ENCODE results near the gene CAMKMT. TPM values are rescaled to one million over a fixed set of nuclear protein-coding genes. Genes with fewer than 3 reads are reported as not detected.
A peak's percentile ranks its signal among the peaks of the same experiment; 100 is the strongest.

The CAMKMT gene
- total RNA-seq, 1 experiment from 2014 or later, result 2.7 TPM

DNA sequence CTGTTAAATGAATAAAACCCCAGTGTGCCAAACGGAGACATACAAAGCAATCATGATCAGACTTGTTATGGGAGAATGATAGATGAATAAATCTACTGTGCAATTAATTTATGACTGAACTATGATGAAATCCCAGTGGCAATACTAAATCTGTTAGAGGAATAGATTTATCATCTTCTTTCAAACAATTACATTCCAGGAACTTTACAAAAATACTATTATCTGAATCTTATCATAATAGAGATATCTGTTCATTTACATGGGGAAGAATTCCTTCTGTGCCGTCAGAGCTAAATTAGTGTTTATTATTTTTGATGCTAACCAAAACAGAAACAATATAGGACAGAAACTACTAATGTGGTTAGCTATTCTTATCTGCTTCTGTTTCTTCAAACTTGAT, 208.5 kb downstream of the CAMKMT start:
- Histone ChIP-seq H4K20me1 (ENCODE audit: low read length) (no peaks in the 10 kb centered on the region), H3K9me2 (replicated peaks; ENCODE audit: low read length) (no peaks in the 10 kb centered on the region), H3K79me2 (ENCODE audit: low read length) (no peaks in the 10 kb centered on the region), H3K9me3 (ENCODE audit: low read length) (no peaks in the 10 kb centered on the region), H3F3A (ENCODE audit: low read length, unreplicated experiment) (no peaks in the 10 kb centered on the region), H3K36me3 (ENCODE audit: low read depth, low read length) (no peaks in the 10 kb centered on the region), H3K27ac (ENCODE audit: low read length) (no peak overlapping the region), H2AFZ (ENCODE audit: low read length) (no peak overlapping the region), H3K4me2 (ENCODE audit: low read length) (0 out of 2 replicates have a peak overlapping the region, but pooled peaks have one; percentile 10), H3K4me3 (ENCODE audit: low read length) (no peak overlapping the region), H3K9ac (ENCODE audit: low read length) (no peak overlapping the region), H3K4me1 (ENCODE audit: insufficient read depth, low read length) (peaks cover 31% of the 10 kb centered on the region), H3K27me3 (ENCODE audit: low read length) (no peaks in the 10 kb centered on the region)
- no peak for TF ChIP-seq EZH2phosphoT487 (IDR thresholded peaks at IDR 0.05; ENCODE audit: borderline replicate concordance, low read length)
- no peak for TF ChIP-seq EZH2 (IDR thresholded peaks at IDR 0.05; ENCODE audit: low read length, unreplicated experiment)
- TF ChIP-seq, protein P1, sequence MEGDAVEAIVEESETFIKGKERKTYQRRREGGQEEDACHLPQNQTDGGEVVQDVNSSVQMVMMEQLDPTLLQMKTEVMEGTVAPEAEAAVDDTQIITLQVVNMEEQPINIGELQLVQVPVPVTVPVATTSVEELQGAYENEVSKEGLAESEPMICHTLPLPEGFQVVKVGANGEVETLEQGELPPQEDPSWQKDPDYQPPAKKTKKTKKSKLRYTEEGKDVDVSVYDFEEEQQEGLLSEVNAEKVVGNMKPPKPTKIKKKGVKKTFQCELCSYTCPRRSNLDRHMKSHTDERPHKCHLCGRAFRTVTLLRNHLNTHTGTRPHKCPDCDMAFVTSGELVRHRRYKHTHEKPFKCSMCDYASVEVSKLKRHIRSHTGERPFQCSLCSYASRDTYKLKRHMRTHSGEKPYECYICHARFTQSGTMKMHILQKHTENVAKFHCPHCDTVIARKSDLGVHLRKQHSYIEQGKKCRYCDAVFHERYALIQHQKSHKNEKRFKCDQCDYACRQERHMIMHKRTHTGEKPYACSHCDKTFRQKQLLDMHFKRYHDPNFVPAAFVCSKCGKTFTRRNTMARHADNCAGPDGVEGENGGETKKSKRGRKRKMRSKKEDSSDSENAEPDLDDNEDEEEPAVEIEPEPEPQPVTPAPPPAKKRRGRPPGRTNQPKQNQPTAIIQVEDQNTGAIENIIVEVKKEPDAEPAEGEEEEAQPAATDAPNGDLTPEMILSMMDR (conservative IDR thresholded peaks at IDR 0.05; ENCODE audit: low read depth, low read length), result no peak
- DNase-seq (no peak), ATAC-seq (no peak)
- intact Hi-C loops (cut with micrococcal nuclease), result no loop called here
- POLR2A ChIA-PET (ENCODE audit: unreplicated experiment), result no interaction called here
- BruUV-seq (replicated peaks), result no TSS peak
- CTCF ChIA-PET, result no interaction called here

DNA sequence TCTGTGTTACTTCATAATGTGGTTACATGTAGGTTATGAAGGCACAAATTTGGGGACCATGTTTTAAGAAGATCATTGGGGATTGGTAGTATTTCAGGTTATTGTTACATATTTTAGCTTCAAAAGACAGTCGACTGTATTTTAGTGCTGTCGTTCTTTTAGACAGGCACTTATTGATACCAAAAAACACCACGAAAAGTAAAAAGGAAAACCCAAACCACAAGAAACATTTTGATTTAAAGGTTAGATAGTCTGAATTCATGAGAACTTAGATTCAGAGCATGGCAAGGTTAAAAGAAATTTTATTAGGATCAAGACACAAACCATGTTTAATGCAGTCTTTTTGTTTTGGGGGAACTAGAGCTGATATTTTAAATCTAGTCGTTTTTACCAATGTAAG, 209.0 kb downstream of the CAMKMT start:
- Histone ChIP-seq H3F3A (ENCODE audit: low read length, unreplicated experiment) (no peaks in the 10 kb centered on the region), H3K27ac (ENCODE audit: low read length) (no peak overlapping the region), H4K20me1 (ENCODE audit: low read length) (no peaks in the 10 kb centered on the region), H3K36me3 (ENCODE audit: low read depth, low read length) (no peaks in the 10 kb centered on the region), H2AFZ (ENCODE audit: low read length) (no peak overlapping the region), H3K4me1 (ENCODE audit: insufficient read depth, low read length) (peaks cover 31% of the 10 kb centered on the region), H3K27me3 (ENCODE audit: low read length) (no peaks in the 10 kb centered on the region), H3K4me3 (ENCODE audit: low read length) (no peak overlapping the region), H3K4me2 (ENCODE audit: low read length) (no peak overlapping the region), H3K79me2 (ENCODE audit: low read length) (no peaks in the 10 kb centered on the region), H3K9me2 (replicated peaks; ENCODE audit: low read length) (no peaks in the 10 kb centered on the region), H3K9me3 (ENCODE audit: low read length) (no peaks in the 10 kb centered on the region), H3K9ac (ENCODE audit: low read length) (no peak overlapping the region)
- ATAC-seq (no peak), DNase-seq (no peak)
- ChIA-PET CTCF (no interaction called here), POLR2A (ENCODE audit: unreplicated experiment) (no interaction called here)
- no TSS peak for BruUV-seq (replicated peaks)
- intact Hi-C loops (cut with micrococcal nuclease), result no loop called here
- no peak for TF ChIP-seq EZH2 (IDR thresholded peaks at IDR 0.05; ENCODE audit: low read length, unreplicated experiment)
- TF ChIP-seq, protein P1 (conservative IDR thresholded peaks at IDR 0.05; ENCODE audit: low read depth, low read length), result no peak
- TF ChIP-seq EZH2phosphoT487 (IDR thresholded peaks at IDR 0.05; ENCODE audit: borderline replicate concordance, low read length), result no peak

DNA sequence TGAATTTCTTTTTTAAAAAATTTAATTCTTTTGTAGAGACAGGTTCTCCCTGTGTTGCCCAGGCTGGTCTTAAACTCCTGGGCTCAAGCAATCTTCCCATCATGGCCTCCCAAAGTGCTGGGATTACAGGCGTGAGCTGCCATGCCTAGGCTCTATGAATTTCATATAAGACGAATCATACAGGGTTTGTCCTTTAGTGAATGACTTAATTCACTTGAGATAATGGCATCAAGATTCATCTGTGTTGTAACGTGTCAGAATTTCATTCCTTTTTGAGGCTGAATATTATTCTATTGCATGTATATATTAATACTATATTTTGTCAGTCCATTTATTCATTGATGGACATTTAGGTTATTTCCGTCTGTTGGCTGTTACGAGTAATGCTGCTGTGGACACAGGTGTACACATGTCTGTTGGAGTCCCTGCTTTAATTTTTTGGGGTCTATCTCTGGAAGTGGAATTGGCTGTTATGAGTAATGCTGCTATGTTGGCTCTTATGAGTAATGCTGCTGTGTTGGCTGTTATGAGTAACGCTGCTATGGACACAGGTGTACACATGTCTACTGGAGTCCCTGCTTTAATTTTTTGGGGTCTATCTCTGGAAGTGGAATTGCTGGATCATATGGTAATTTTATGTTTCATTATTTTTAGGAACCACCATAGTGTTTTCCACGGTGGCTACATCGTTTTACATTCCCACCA, 210.6 kb downstream of the CAMKMT start:
- peak; percentile 81 for DNase-seq

More for the DNA sequence above, 210.6 kb downstream of the CAMKMT start:
- peak; percentile 91 for ATAC-seq
- BruUV-seq (replicated peaks), result no TSS peak
- intact Hi-C loops (cut with micrococcal nuclease), result loop anchor here (2.0 kb wide), 1 partner anchor 24 kb away; no protein-coding TSS in a partner anchor
- Histone ChIP-seq H3K27ac (ENCODE audit: low read length) (peak overlapping the region; percentile 45), H3K9ac (ENCODE audit: low read length) (no peak overlapping the region), H4K20me1 (ENCODE audit: low read length) (no peaks in the 10 kb centered on the region), H3K9me3 (ENCODE audit: low read length) (no peaks in the 10 kb centered on the region), H3K9me2 (replicated peaks; ENCODE audit: low read length) (no peaks in the 10 kb centered on the region), H3K4me3 (ENCODE audit: low read length) (no peak overlapping the region), H3F3A (ENCODE audit: low read length, unreplicated experiment) (no peaks in the 10 kb centered on the region), H3K36me3 (ENCODE audit: low read depth, low read length) (no peaks in the 10 kb centered on the region), H3K79me2 (ENCODE audit: low read length) (no peaks in the 10 kb centered on the region), H3K4me1 (ENCODE audit: insufficient read depth, low read length) (peaks cover 31% of the 10 kb centered on the region), H2AFZ (ENCODE audit: low read length) (no peak overlapping the region), H3K4me2 (ENCODE audit: low read length) (peak overlapping the region; percentile 19), H3K27me3 (ENCODE audit: low read length) (no peaks in the 10 kb centered on the region)
- ChIA-PET POLR2A (ENCODE audit: unreplicated experiment) (no interaction called here), CTCF (no interaction called here)
- TF ChIP-seq EZH2phosphoT487 (IDR thresholded peaks at IDR 0.05; ENCODE audit: borderline replicate concordance, low read length), result no peak
- TF ChIP-seq, protein P1 (conservative IDR thresholded peaks at IDR 0.05; ENCODE audit: low read depth, low read length), result no peak
- TF ChIP-seq EZH2 (IDR thresholded peaks at IDR 0.05; ENCODE audit: low read length, unreplicated experiment), result no peak

Data from PC-3 (cell line).